H1 (cell line): ENCODE measurements around the gene ADAMTS9. TPM values are rescaled to one million over a fixed set of nuclear protein-coding genes. Genes with fewer than 3 reads are reported as not detected.

Experiments used
- BCL11A ChIP-seq, 2 experiments: IDR thresholded peaks; one replicate each; pipeline ENCODE4 v1.6.1; 2011; ENCODE audit warnings: low read depth in 2 of 2, low read length in 2 of 2, mild to moderate bottlenecking in 2 of 2
- CBX8 ChIP-seq: fragments of 300-800, 300-1000 bp; sonication (generic); IDR thresholded peaks from 2 replicates; pipeline ENCODE4 v1.7.1; 2016; ENCODE audit warnings: low read depth, low read length, borderline replicate concordance
- CEBPB ChIP-seq: IDR thresholded peaks from 2 replicates; pipeline ENCODE4 v1.6.1; 2012; ENCODE audit warnings: low read depth, low read length
- JUN ChIP-seq: IDR thresholded peaks from 2 replicates; pipeline ENCODE4 v1.6.1; 2011; ENCODE audit warnings: low read depth, mild to moderate bottlenecking, improper control_type of control experiment, low read length
- JUND ChIP-seq: IDR thresholded peaks from 2 replicates; pipeline ENCODE4 v1.6.1; 2011; ENCODE audit warnings: mild to moderate bottlenecking, improper control_type of control experiment, low read length
- POLR2AphosphoS5 ChIP-seq: IDR thresholded peaks from 2 replicates; pipeline ENCODE4 v1.6.1; 2011; ENCODE audit warnings: low read depth, low read length
- SAP30 ChIP-seq: fragments of 300-600 bp; sonication (generic); IDR thresholded peaks from 2 replicates; pipeline ENCODE4 v1.7.1; 2012; ENCODE audit warnings: low read length, moderate library complexity, mild to moderate bottlenecking, inconsistent platforms; ENCODE audit not compliant: insufficient read depth, insufficient replicate concordance
- SP1 ChIP-seq: IDR thresholded peaks from 2 replicates; pipeline ENCODE4 v1.6.1; 2011; ENCODE audit warnings: low read depth, low read length
- SP2 ChIP-seq: IDR thresholded peaks from 2 replicates; pipeline ENCODE4 v1.6.1; 2012; ENCODE audit warnings: mild to moderate bottlenecking, low read length, inconsistent platforms
- YY1 ChIP-seq: IDR thresholded peaks from 2 replicates; pipeline ENCODE4 v1.6.1; 2011; ENCODE audit warnings: low read depth, mild to moderate bottlenecking, low read length
- polyA plus RNA-seq, 7 experiments: library from polyadenylated mRNA; depleted of rRNA in 3 of 7; stranded (reverse) in 5 of 7; unstranded in 2 of 7; fragments of >200 nt in 5 of 7; fragments of 200-250 nt in 2 of 7; gene quantifications; 1 replicate in 5 of 7; 2 replicates in 1 of 7; 4 replicates in 1 of 7; pipeline versions ENCODE4 v1.2.1 to v1.2.3, GENCODE V29; 2011 to 2013; ENCODE audit warnings: missing spikeins in 2 of 7, mixed read lengths in 2 of 7
- total RNA-seq: library from RNA; stranded (reverse); fragmentation: NEBNext Ultra II Directional; extraction: Animal tissue kit (Norgen Biotek cat#: 25700); gene quantifications from 2 replicates; pipeline ENCODE4 v1.2.1, GENCODE V29; 2021
- TF ChIP-seq, protein P1 (sequence below): IDR thresholded peaks from 2 replicates; pipeline ENCODE4 v1.6.1; 2012; ENCODE audit warnings: inconsistent platforms

The ADAMTS9 gene
- total and polyA plus RNA-seq, 2 of the 8 experiments (the other 6 are each of a cell fraction or from before 2014, with no cell fraction given): 0.20 to 0.41 TPM

DNA sequence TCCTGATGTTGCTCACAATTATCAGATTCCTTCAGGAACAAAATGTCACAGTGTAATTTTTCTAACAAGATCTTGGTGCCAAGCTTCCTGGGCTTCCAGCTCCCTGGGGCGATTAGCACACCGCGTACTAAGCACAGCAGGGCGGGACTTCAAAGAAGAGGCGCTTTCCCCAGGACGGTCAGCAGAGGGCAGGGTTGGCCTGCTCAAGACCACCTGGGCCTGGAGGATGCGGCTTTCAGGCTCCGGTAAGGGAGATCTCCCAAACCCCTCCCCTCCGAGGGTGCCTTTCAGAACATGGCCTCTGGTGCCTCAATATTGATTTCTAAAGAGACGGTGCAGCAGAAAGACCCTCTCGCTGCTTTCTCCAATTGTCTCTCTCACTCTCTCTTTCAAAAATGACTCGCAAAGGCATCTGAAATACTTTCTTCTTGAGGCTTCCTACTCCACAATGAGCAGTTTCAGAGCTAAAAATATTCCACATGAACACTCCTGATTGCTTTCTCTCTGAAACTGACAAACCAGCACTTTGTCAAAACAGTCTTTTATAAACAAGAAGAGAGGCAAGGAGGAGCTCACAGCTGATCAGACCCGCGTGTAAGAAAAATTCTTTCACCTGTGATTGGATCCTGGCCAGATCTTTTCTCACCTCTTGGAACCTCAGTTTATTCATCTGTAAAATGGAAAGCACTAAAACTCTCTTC lies 154.0 kb downstream of the ADAMTS9 start (continued):
- TF ChIP-seq JUN (0 out of 2 replicates have a peak, but pooled peaks have one; percentile 20), CBX8 (no peak), SAP30 (no peak), CEBPB (peak; percentile 34; the same call in 1 of the 2 replicates), SP2 (no peak), POLR2AphosphoS5 (peak; percentile 78), BCL11A (IDR thresholded peaks at IDR 0.05; ENCODE audit: low read depth in 2 of 2, low read length in 2 of 2) (no peak), JUND (0 out of 2 replicates have a peak, but pooled peaks have one; percentile 28), YY1 (peak; percentile 59), SP1 (no peak)
- TF ChIP-seq, protein P1, sequence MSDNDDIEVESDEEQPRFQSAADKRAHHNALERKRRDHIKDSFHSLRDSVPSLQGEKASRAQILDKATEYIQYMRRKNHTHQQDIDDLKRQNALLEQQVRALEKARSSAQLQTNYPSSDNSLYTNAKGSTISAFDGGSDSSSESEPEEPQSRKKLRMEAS: 0 out of 2 replicates have a peak, but pooled peaks have one; percentile 14
- TF ChIP-seq, all 59 proteins: peak for 10
